Osteocyte (in vitro differentiated cells): ENCODE measurements around the gene SELENOP. TPM values are rescaled to one million over a fixed set of nuclear protein-coding genes. Genes with fewer than 3 reads are reported as not detected.

ENCODE experiments used
- DNase-seq: peaks from one replicate; pipeline ENCODE4 v3.0.0; 2021; ENCODE audit warnings: mixed read lengths; ENCODE audit not compliant: unreplicated experiment; ENCODE audit errors: extremely low spot score
- H3K27ac Mint-ChIP-seq: one replicate; pipeline ENCODE4 v1.8.0; 2021; ENCODE audit warnings: mild to moderate bottlenecking, mixed read lengths; ENCODE audit not compliant: unreplicated experiment
- H3K27me3 Mint-ChIP-seq: one replicate; pipeline ENCODE4 v1.8.0; 2021; ENCODE audit warnings: mixed read lengths; ENCODE audit not compliant: unreplicated experiment
- H3K36me3 Mint-ChIP-seq: one replicate; pipeline ENCODE4 v1.8.0; 2021; ENCODE audit warnings: mixed read lengths; ENCODE audit not compliant: unreplicated experiment
- H3K4me1 Mint-ChIP-seq: one replicate; pipeline ENCODE4 v1.8.0; 2021; ENCODE audit warnings: mixed read lengths; ENCODE audit not compliant: unreplicated experiment
- H3K4me3 Mint-ChIP-seq: one replicate; pipeline ENCODE4 v1.8.0; 2021; ENCODE audit warnings: mild to moderate bottlenecking, moderate library complexity, mixed read lengths; ENCODE audit not compliant: unreplicated experiment
- H3K9me3 Mint-ChIP-seq: one replicate; pipeline ENCODE4 v1.8.0; 2021; ENCODE audit warnings: mixed read lengths; ENCODE audit not compliant: unreplicated experiment
- total RNA-seq: library from RNA; stranded (reverse); gene quantifications from 2 replicates; pipeline ENCODE4 v1.2.1, GENCODE V29; 2021
- TF ChIP-seq, protein P1 (sequence below): fragments of 200-600 bp; sonication (generic); IDR thresholded peaks from 2 replicates; pipeline ENCODE4 v1.5.0; 2021; ENCODE audit warnings: antibody characterized with exemption, mild to moderate bottlenecking, moderate library complexity

The SELENOP gene
- total RNA-seq, 1 donor from 2014 or later, result 55.8 TPM

DNA sequence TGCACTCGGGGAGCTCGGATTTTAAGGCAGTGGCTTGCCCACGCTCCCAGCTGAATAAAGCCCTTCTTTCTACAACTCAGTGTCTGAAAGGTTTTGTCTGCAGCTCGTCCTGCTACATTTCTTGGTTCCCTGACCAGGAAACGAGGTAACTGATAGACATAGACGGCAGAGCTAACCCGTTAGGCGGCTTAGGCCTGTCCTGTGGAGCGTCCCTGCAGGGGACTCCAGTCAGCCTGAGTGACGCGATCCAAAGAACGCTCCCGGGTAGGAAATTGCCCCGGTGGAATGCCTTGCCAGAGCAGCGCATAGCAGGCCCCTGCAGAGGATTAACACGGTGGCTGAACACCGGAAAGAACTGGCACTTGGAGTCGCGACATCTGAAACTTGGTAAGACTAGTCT, 1.8 kb upstream of the SELENOP start:
- H3K9me3 Mint-ChIP-seq, result no peaks in the 10 kb centered on the region
- no peaks in the 10 kb centered on the region for H3K36me3 Mint-ChIP-seq
- TF ChIP-seq, protein P1, sequence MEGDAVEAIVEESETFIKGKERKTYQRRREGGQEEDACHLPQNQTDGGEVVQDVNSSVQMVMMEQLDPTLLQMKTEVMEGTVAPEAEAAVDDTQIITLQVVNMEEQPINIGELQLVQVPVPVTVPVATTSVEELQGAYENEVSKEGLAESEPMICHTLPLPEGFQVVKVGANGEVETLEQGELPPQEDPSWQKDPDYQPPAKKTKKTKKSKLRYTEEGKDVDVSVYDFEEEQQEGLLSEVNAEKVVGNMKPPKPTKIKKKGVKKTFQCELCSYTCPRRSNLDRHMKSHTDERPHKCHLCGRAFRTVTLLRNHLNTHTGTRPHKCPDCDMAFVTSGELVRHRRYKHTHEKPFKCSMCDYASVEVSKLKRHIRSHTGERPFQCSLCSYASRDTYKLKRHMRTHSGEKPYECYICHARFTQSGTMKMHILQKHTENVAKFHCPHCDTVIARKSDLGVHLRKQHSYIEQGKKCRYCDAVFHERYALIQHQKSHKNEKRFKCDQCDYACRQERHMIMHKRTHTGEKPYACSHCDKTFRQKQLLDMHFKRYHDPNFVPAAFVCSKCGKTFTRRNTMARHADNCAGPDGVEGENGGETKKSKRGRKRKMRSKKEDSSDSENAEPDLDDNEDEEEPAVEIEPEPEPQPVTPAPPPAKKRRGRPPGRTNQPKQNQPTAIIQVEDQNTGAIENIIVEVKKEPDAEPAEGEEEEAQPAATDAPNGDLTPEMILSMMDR, result no peak
- H3K27ac Mint-ChIP-seq, result no peak overlapping the region
- no peak for DNase-seq
- peaks cover 3% of the 10 kb centered on the region for H3K4me1 Mint-ChIP-seq
- H3K27me3 Mint-ChIP-seq, result peaks cover 13% of the 10 kb centered on the region
- H3K4me3 Mint-ChIP-seq, result no peak overlapping the region

DNA sequence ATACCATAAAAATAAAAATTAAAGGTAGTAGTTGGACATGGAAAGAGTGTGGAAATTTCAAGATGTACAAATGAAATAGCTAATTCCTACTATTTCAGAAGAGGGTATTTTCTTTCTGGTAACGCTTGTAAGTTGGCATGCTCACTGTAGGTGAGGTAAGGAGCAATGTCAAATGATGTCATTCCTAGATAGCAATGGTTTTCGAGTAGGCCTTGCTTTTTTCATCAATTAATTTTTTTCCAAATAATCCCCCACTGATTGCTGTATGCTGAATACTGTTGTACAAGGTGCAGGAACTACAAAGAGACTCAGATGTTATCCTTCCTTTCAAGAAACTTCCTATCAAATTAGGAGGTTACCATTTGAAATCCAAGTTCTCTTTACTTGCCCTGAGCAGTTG, 928 bp upstream of the SELENOP start:
- TF ChIP-seq, protein P1, result no peak
- Mint-ChIP-seq H3K27ac (no peak overlapping the region), H3K4me3 (no peak overlapping the region), H3K36me3 (no peaks in the 10 kb centered on the region), H3K4me1 (peaks cover 3% of the 10 kb centered on the region), H3K27me3 (peaks cover 13% of the 10 kb centered on the region), H3K9me3 (no peaks in the 10 kb centered on the region)
- DNase-seq, result no peak

DNA sequence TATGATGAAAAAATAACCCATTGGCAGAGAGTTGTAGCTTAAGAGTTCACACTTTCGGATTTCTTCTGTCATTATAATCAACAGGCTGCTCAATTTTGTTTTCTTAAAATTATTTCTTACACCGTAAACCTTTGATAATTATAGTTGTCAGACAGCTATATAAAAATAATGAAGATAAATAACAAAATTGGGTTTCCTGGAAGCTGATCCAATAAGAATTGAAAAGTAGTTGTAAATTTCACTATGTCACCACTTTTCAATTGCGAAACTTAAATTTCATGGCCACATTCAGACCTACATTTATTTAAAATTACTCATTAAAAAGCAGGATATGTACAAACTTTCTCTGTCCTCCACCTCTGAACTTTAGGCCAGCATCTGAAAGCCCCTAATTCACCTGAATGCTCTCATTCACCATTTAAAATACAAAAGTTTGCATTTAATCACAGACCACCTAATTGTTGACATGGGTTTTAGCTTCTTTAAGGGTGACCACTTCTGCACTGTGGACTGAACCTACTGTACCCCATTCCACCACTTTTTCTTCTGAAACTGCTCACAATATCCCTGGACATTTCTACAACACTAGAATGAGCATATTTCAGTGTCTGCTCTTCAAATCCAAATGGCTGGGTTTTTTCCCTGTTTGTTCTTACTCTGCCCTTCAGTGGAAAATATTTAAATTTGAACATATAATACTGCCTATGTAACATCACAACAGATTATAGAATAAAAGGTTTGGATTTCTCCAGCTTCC, 680 bp downstream of the SELENOP start:
- peaks cover 3% of the 10 kb centered on the region for H3K4me1 Mint-ChIP-seq
- no peaks in the 10 kb centered on the region for H3K36me3 Mint-ChIP-seq
- H3K27me3 Mint-ChIP-seq, result peaks cover 14% of the 10 kb centered on the region
- no peak overlapping the region for H3K27ac Mint-ChIP-seq
- TF ChIP-seq, protein P1, result no peak
- DNase-seq, result no peak
- H3K4me3 Mint-ChIP-seq, result peak overlapping the region; percentile 62
- H3K9me3 Mint-ChIP-seq, result no peaks in the 10 kb centered on the region

DNA sequence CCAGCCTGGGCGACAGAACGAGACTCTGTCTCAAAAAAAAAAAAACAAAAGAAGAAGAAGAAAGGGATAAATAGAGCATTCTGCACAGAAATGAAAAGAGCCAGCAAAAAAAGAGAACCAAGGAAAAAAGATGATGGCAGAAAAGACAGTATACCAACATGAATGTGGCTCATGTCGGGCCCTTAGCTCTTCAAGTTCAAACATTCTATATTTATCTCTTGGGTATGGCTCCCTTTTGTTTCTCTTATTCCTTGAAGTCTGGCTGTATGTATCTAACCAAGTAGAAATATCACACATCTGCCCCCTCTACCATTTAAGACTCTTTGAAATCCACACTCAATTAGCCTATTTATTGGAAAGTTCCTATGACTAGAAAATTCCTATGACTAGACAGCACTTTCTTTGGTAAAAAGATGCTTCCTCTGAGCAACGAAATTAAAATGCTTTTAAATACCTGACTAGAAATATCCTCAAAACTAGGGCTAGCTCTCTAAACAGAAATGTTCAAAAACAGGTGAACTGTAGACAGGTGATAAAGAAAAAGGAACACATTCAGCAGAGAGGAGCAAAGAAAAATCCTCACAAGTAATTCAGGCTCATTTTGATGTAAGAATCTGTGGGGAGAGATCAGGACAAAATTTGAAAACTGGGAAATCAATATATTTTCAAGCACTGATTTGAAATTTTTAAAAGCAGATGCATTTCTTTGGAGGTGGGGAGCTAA, 2.6 kb downstream of the SELENOP start:
- Mint-ChIP-seq H3K27me3 (peaks cover 13% of the 10 kb centered on the region), H3K27ac (no peak overlapping the region), H3K4me1 (peaks cover 3% of the 10 kb centered on the region), H3K36me3 (no peaks in the 10 kb centered on the region), H3K4me3 (no peak overlapping the region), H3K9me3 (no peaks in the 10 kb centered on the region)
- no peak for DNase-seq
- TF ChIP-seq, protein P1, result no peak

DNA sequence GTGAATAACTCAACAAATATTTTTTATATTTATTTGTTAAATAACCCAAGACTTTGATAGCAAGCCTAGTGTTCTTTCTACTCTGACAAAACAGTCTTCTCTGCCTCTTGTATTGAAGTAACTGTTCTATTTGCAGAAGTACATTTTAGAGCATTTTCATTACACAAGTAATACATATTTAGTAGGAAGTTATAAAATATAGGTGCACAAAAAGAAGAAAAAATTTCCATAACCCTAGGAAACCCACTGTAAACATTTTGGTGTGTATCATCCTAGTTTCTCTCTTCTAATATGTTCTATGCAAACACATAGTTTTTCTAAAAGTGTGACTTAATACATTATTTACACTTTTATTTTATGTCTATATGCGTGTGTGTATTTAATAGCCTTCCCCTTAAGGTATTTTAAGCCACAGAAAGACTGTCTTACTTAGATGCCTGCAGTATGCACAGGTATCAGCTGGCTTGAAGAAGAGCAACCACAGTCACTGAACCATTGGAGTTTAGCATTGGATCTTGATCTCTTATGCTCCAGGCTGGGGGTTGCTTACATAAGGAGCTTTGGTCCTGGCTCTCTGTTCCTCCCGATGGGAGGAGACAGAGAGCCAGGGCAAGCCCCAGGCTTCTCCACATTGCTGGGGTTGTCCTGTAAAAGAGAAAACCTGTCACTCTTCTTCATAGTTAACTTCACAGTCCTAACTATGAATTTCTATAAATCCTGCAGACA, 3.8 kb downstream of the SELENOP start:
- H3K27ac Mint-ChIP-seq, result no peak overlapping the region
- no peak overlapping the region for H3K4me3 Mint-ChIP-seq
- peaks cover 2% of the 10 kb centered on the region for H3K4me1 Mint-ChIP-seq
- H3K27me3 Mint-ChIP-seq, result peaks cover 13% of the 10 kb centered on the region
- DNase-seq, result no peak
- no peaks in the 10 kb centered on the region for H3K36me3 Mint-ChIP-seq
- TF ChIP-seq, protein P1, result no peak
- H3K9me3 Mint-ChIP-seq, result no peaks in the 10 kb centered on the region
